BLaER1 (cell line): ENCODE results near the gene BMP4.
A peak's percentile ranks its signal among the peaks of the same experiment; 100 is the strongest.

Source experiments
- H3K27ac ChIP-seq: shearing (Covaris generic); formaldehyde crosslinking; 2 replicates; pipeline ENCODE4 v1.8.1; 2022
- H3K27me3 ChIP-seq: shearing (Covaris generic); formaldehyde crosslinking; 2 replicates; pipeline ENCODE4 v1.8.1; 2022
- H3K36me3 ChIP-seq: shearing (Covaris generic); formaldehyde crosslinking; 2 replicates; pipeline ENCODE4 v1.8.1; 2022
- H3K4me1 ChIP-seq: shearing (Covaris generic); formaldehyde crosslinking; 2 replicates; pipeline ENCODE4 v1.8.1; 2022
- H3K4me2 ChIP-seq: shearing (Covaris generic); formaldehyde crosslinking; 2 replicates; pipeline ENCODE4 v1.8.1; 2022
- H3K4me3 ChIP-seq: shearing (Covaris generic); formaldehyde crosslinking; 2 replicates; pipeline ENCODE4 v1.8.1; 2022
- H3K9ac ChIP-seq: shearing (Covaris generic); formaldehyde crosslinking; 2 replicates; pipeline ENCODE4 v1.8.1; 2022
- H3K9me3 ChIP-seq: shearing (Covaris generic); formaldehyde crosslinking; 2 replicates; pipeline ENCODE4 v1.8.1; 2022
- H4K20me1 ChIP-seq: shearing (Covaris generic); formaldehyde crosslinking; 2 replicates; pipeline ENCODE4 v1.8.1; 2022
- Cebpa-rat ChIP-seq: shearing (Covaris generic); IDR thresholded peaks from 2 replicates; pipeline ENCODE4 v1.8.1; 2022

The BMP4 gene

DNA sequence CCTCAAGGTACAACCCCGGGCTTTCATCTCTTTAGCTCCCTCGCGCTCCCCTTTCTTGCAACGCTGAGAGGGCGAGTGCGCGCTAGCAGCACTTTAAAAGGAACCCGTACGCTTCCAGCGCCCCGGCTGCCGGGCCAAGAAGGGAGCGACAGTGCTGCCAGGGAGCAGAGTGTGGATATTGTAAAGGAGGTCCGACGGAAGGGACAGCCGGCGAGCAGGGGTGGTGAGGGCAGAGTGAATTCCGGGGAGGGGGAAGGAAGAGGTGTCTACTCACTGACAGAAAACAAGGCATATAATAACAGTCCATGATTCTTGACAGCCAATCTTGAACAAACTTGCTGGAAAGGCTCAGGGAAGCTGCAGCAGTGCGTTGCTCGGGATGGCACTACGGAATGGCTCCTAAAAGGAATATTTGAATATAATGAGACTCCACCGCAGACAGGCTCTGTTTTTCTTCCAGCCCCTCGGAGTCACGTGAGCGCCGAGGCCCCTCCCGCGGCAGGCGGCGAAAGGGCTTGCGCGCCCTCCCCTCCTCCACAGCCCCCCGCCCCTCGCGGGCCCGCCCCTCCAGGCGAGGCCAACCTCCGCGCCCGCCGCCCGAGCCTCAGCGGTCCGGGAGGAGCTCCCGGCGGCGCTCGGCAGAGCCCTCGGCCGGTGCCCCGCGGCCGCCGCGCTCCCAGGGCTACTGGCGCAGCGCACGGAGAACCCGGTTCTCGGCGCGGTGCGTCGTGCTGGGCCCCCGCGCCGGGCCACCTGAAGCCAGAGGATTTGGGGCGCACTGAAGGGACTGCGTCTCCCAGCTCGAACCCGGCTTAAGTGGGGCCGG, 3.4 kb downstream of the BMP4 start:
- no peaks in the 10 kb centered on the region for H3K9me3 ChIP-seq
- peak overlapping the region; percentile 76 for H3K4me3 ChIP-seq
- peaks cover 60% of the 10 kb centered on the region for H3K4me1 ChIP-seq
- H4K20me1 ChIP-seq: 0 out of 2 replicates have a peak, but pooled peaks cover 11% of the 10 kb centered on the region
- TF ChIP-seq Cebpa-rat: no peak
- peak overlapping the region; percentile 50; the same call in 1 of the 2 replicates for H3K27ac ChIP-seq
- H3K27me3 ChIP-seq: peaks cover 14% of the 10 kb centered on the region; the same call in 1 of the 2 replicates
- peak overlapping the region; percentile 89 for H3K4me2 ChIP-seq
- peaks cover 30% of the 10 kb centered on the region for H3K36me3 ChIP-seq
- H3K9ac ChIP-seq: peak overlapping the region; percentile 72; the same call in 1 of the 2 replicates

DNA sequence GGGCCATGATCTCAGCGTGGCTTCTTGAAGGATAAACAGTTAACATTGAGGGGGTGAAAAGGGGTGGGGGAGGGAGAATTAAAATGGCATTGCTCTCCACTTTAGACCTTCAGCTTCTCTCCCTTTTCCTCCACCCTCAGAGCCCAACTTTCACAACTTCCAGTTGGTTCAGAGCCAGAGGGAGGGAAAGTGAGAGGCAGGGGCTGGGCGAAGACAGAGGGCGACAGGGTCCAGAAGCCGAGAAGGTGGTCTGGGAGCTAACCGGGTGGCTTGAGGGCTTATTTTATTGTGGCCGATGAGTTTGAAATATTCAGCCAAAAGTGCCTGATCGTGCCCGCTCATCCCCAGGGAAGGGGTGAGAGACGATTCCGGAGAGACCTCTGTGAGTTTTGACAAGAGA, 4.1 kb downstream of the BMP4 start:
- H3K4me1 ChIP-seq: peaks cover 63% of the 10 kb centered on the region

DNA sequence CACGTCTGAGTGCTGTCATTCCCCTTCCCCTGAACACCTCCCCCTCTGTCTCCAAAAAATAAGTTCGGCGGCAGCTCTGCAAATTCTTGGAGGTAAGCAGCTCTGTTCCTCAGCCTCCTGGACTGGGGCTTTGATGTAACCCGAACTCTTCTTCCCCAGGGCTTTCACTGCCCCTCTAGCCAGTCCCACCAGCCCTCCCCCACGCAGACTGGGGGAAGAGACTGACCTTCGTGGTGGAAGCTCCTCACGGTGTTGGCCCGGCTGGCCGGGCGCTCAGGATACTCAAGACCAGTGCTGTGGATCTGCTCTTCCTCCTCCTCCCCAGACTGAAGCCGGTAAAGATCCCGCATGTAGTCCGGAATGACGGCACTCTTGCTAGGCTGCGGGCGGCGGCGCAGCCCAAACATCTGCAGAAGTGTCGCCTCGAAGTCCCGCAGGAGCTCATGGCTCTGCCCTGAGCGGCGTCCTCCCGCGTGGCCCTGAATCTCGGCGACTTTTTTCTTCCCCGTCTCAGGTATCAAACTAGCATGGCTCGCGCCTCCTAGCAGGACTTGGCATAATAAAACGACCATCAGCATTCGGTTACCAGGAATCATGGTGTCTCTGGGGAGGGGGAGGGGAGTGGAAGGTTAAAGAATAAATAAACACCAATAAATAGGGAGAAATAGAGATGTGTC, 4.9 kb downstream of the BMP4 start:
- Histone ChIP-seq H3K27ac (no peak overlapping the region), H3K4me3 (0 out of 2 replicates have a peak overlapping the region, but pooled peaks have one; percentile 76), H3K36me3 (peaks cover 30% of the 10 kb centered on the region), H4K20me1 (0 out of 2 replicates have a peak, but pooled peaks cover 11% of the 10 kb centered on the region), H3K9me3 (peaks cover 2% of the 10 kb centered on the region; the same call in 1 of the 2 replicates), H3K4me2 (peak overlapping the region; percentile 89), H3K9ac (no peak overlapping the region), H3K27me3 (peaks cover 14% of the 10 kb centered on the region; the same call in 1 of the 2 replicates), H3K4me1 (peaks cover 57% of the 10 kb centered on the region)
- TF ChIP-seq Cebpa-rat: no peak

More for the DNA sequence above, 4.1 kb downstream of the BMP4 start:
- peaks cover 14% of the 10 kb centered on the region; the same call in 1 of the 2 replicates for H3K27me3 ChIP-seq
- H3K4me2 ChIP-seq: peak overlapping the region; percentile 89
- no peaks in the 10 kb centered on the region for H3K9me3 ChIP-seq
- peaks cover 30% of the 10 kb centered on the region for H3K36me3 ChIP-seq
- H4K20me1 ChIP-seq: 0 out of 2 replicates have a peak, but pooled peaks cover 11% of the 10 kb centered on the region
- H3K27ac ChIP-seq: no peak overlapping the region
- H3K4me3 ChIP-seq: peak overlapping the region; percentile 76
- peak overlapping the region; percentile 51; the same call in 1 of the 2 replicates for H3K9ac ChIP-seq
- no peak for TF ChIP-seq Cebpa-rat

DNA sequence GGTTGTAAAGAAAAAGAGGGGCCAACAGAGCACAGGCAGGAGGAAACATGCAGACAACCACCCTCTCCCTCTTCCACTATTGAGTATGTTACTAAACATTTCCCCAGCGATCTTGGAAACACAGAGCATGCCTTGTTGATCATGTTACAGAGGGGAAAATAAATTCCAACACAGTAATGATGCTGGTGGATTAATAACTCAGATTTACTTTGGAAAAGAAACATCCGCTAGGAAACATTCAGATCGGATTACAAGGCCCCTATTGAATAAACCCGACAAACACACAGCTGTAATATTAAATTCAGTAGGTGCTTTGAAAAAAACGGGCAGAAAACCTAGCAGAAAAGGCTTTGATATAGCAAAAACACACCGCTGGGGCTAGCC, 5.4 kb downstream of the BMP4 start:
- H3K4me3 ChIP-seq: no peak overlapping the region
- no peak overlapping the region for H3K27ac ChIP-seq
- H3K27me3 ChIP-seq: peaks cover 13% of the 10 kb centered on the region; the same call in 1 of the 2 replicates
- no peak for TF ChIP-seq Cebpa-rat
- peaks cover 30% of the 10 kb centered on the region for H3K36me3 ChIP-seq
- no peak overlapping the region for H3K9ac ChIP-seq
- no peak overlapping the region; the same call in 1 of the 2 replicates for H3K4me2 ChIP-seq
- H3K9me3 ChIP-seq: peaks cover 7% of the 10 kb centered on the region; the same call in 1 of the 2 replicates
- H4K20me1 ChIP-seq: 0 out of 2 replicates have a peak, but pooled peaks cover 11% of the 10 kb centered on the region
- peaks cover 54% of the 10 kb centered on the region for H3K4me1 ChIP-seq

DNA sequence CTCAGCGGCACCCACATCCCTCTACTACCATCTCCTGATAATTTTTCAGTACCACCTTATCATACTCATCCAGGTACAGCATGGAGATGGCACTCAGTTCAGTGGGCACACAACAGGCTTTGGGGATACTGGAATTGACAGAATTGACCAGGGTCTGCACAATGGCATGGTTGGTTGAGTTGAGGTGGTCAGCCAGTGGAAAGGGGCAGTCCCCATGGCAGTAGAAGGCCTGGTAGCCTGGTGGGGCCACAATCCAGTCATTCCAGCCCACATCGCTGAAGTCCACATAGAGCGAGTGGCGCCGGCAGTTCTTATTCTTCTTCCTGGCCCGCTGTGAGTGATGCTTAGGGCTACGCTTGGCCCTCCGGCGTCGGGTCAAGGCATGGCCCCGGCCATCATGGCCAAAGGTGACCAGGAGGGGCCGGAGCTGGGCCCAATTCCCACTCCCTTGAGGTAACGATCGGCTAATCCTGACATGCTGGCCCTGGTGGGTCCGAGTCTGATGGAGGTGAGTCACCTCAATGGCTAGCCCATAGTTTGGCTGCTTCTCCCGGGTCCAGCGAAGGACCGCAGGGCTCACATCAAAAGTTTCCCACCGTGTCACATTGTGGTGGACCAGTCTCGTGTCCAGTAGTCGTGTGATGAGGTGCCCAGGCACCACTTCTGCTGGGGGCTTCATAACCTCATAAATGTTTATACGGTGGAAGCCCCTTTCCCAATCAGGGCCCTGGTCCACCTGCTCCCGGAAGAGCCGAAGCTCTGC, 6.4 kb downstream of the BMP4 start:
- no peak overlapping the region for H3K9ac ChIP-seq
- H3K36me3 ChIP-seq: peaks cover 30% of the 10 kb centered on the region
- TF ChIP-seq Cebpa-rat: no peak
- no peak overlapping the region for H3K27ac ChIP-seq
- peaks cover 4% of the 10 kb centered on the region; the same call in 1 of the 2 replicates for H3K27me3 ChIP-seq
- H4K20me1 ChIP-seq: 0 out of 2 replicates have a peak, but pooled peaks cover 5% of the 10 kb centered on the region
- peaks cover 43% of the 10 kb centered on the region for H3K4me1 ChIP-seq
- no peak overlapping the region for H3K4me2 ChIP-seq
- peaks cover 9% of the 10 kb centered on the region; the same call in 1 of the 2 replicates for H3K9me3 ChIP-seq
- H3K4me3 ChIP-seq: no peak overlapping the region

DNA sequence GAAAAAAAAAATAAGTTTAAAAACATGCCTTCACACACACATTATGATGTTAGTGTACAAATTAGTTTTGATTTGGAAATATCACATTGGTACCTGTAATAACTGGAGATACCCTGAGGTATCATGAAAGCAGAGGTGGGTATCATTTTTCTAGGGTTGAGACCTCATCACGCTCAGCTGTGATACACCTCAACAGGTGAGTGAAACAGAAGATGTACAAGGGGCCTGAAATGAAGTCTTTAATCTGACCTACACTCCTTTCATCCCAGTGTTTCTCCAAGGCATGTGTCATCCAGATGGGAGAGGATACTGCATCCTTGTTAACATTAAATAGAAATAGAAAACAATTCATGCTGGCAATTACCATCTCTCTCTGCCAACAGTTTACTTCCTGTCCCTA, 7.4 kb downstream of the BMP4 start:
- TF ChIP-seq Cebpa-rat: no peak
- Histone ChIP-seq H3K27me3 (no peaks in the 10 kb centered on the region), H4K20me1 (0 out of 2 replicates have a peak, but pooled peaks cover 5% of the 10 kb centered on the region), H3K4me2 (no peak overlapping the region), H3K27ac (no peak overlapping the region), H3K9me3 (peaks cover 9% of the 10 kb centered on the region; the same call in 1 of the 2 replicates), H3K9ac (no peak overlapping the region), H3K36me3 (peaks cover 30% of the 10 kb centered on the region), H3K4me3 (no peak overlapping the region), H3K4me1 (peaks cover 36% of the 10 kb centered on the region)

DNA sequence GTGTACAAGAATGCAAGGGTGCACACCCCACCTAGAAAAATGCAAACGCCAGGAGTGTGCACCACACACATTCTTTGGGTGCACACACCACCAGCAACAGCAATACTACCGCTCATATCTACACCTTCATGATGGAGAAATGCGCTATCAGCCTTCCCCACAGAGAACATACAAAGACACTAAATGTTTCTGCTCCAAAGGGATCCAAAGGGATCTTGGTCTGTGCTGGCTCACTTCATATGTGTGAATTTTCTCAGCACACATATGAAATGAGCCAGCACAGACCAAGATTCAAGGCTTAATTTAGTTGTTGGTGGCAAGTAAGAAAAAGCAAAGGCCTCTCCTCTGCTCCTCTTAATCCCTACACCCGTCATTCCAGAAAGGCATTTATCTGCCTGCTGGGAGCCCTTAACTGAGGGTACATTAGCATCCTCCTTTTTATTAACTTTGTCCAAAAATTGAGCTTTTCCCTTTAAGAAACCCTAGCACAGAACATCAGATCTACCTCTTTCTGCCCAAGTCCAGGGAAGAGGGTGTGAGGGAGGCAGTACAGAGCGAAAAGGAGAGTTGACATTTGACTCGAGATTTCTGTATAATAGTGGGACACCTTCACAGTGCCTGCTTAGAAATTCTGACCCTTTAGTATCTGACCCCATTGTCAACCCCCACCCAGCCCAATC, 8.3 kb downstream of the BMP4 start:
- Histone ChIP-seq H3K4me1 (peaks cover 36% of the 10 kb centered on the region), H3K36me3 (peaks cover 30% of the 10 kb centered on the region), H3K9ac (no peak overlapping the region), H3K27ac (no peak overlapping the region), H3K27me3 (no peaks in the 10 kb centered on the region), H3K9me3 (peaks cover 9% of the 10 kb centered on the region; the same call in 1 of the 2 replicates), H4K20me1 (0 out of 2 replicates have a peak, but pooled peaks cover 5% of the 10 kb centered on the region), H3K4me2 (peak overlapping the region; percentile 49), H3K4me3 (no peak overlapping the region)
- TF ChIP-seq Cebpa-rat: no peak

DNA sequence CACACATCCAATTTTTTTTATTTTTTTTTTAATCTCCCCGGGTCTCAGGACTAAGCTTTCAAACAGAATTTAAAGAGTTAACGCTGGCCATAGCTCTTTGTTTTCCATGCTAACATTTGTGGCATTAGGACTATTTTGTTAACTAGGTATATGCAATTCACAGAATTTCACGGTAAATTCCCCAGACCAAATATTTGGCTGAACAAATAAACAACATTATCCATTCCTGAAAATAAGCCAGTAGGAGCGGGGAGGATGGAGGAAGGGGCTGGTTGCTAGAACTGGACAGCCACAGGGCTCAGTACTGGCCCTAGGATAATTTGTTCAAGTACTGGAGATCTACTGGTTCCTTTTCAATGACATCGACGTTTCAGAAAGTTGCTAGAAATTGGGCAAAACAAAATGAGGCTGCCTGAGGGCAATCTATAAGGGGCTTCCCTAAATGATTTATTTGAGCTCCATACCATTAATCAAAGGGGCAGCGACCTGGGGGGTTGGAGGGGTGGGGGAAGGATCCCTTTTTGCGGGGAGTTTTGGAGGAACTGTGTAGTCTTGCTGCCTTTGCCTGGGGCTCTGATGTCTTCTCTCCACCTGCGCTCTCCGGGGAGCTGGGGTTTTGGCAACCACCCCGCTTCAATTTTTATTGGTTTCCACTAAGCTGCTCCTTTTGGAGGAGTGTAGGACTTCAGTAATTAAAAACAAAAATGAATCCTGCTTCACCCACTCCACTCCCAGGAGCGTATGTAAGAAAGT, 9.0 kb downstream of the BMP4 start:
- peak overlapping the region; percentile 49 for H3K4me2 ChIP-seq
- H3K9me3 ChIP-seq: peaks cover 9% of the 10 kb centered on the region; the same call in 1 of the 2 replicates

More for the DNA sequence above, 9.0 kb downstream of the BMP4 start:
- no peak overlapping the region for H3K27ac ChIP-seq
- no peak overlapping the region for H3K9ac ChIP-seq
- 0 out of 2 replicates have a peak, but pooled peaks cover 5% of the 10 kb centered on the region for H4K20me1 ChIP-seq
- H3K27me3 ChIP-seq: no peaks in the 10 kb centered on the region
- H3K4me1 ChIP-seq: peaks cover 30% of the 10 kb centered on the region
- H3K4me3 ChIP-seq: no peak overlapping the region
- TF ChIP-seq Cebpa-rat: no peak
- peaks cover 30% of the 10 kb centered on the region for H3K36me3 ChIP-seq
